Activated B cell treated with CpG ODN at 0.5 μM for 24 hours (primary cell): ENCODE measurements around the gene NTNG2. TPM values are rescaled to one million over a fixed set of nuclear protein-coding genes. Genes with fewer than 3 reads are reported as not detected.

ENCODE experiments used
- ATAC-seq: fragments of 200-7000 bp; cut with Tn5 transposase; one replicate; pipeline ENCODE4 v1.10.0; 2021; ENCODE audit warnings: low read depth, mild to moderate bottlenecking, moderate library complexity
- CTCF ChIA-PET: fragments of 350-600 bp; sonication (Branson Sonifier 250); formaldehyde crosslinking; loops from one replicate; lab custom pipeline; 2021; ENCODE audit warnings: antibody characterized with exemption; lab: Charles Lee
- POLR2A ChIA-PET: fragments of 350-600 bp; sonication (Branson Sonifier 250); formaldehyde crosslinking; loops from one replicate; lab custom pipeline; 2021; ENCODE audit warnings: antibody characterized with exemption; lab: Charles Lee
- DNase-seq: peaks from one replicate; pipeline ENCODE4 v3.0.0; 2022
- H3K27ac Mint-ChIP-seq: one replicate; pipeline ENCODE4 v1.8.0; 2020; ENCODE audit warnings: mixed read lengths
- H3K27me3 Mint-ChIP-seq: one replicate; pipeline ENCODE4 v1.8.0; 2021; ENCODE audit warnings: mixed read lengths
- H3K36me3 Mint-ChIP-seq: one replicate; pipeline ENCODE4 v1.8.0; 2021; ENCODE audit warnings: low read depth, mixed read lengths
- H3K4me1 Mint-ChIP-seq: one replicate; pipeline ENCODE4 v1.8.0; 2021; ENCODE audit warnings: mixed read lengths
- H3K4me3 Mint-ChIP-seq: one replicate; pipeline ENCODE4 v1.8.0; 2020; ENCODE audit warnings: mild to moderate bottlenecking, mixed read lengths
- H3K9me3 Mint-ChIP-seq: one replicate; pipeline ENCODE4 v1.8.0; 2020; ENCODE audit warnings: mixed read lengths
- CTCF ChIP-seq: fragments of 200-600 bp; IDR thresholded peaks from one replicate; pipeline ENCODE4 v1.8.0; 2022; ENCODE audit warnings: antibody characterized with exemption, mild to moderate bottlenecking
- intact Hi-C: fragments of 100-400 bp; cut with micrococcal nuclease; formaldehyde crosslinking; loops from one replicate; pipeline ENCODE4 v1.15.1; 2024
- total RNA-seq: library from RNA; stranded (reverse); gene quantifications from 2 replicates; pipeline ENCODE4 v1.2.3, GENCODE V29; 2022

NTNG2 gene
- total RNA-seq, 1 donor from 2014 or later: 3.1 TPM

- POLR2A ChIA-PET: no interaction called here
- Mint-ChIP-seq H3K36me3 (no peaks in the 10 kb centered on the region), H3K4me3 (no peak overlapping the region), H3K27ac (no peak overlapping the region), H3K27me3 (peaks cover 36% of the 10 kb centered on the region), H3K4me1 (peaks cover 5% of the 10 kb centered on the region), H3K9me3 (no peaks in the 10 kb centered on the region)
- CTCF ChIA-PET: no interaction called here
- DNase-seq: no peak
- TF ChIP-seq CTCF: no peak
- intact Hi-C loops: no loop called here
- peak; percentile 25 for ATAC-seq
Measured at GRCh38 chr9:132184124-132184523, 22.3 kb downstream of the NTNG2 start.

- H3K27me3 Mint-ChIP-seq: peaks cover 31% of the 10 kb centered on the region
- ChIA-PET CTCF (no interaction called here), POLR2A (interaction anchor here (0.6 to 0.7 kb wide), 2 partner anchors 416 to 503 kb away, joined by 4 to 8 read pairs; no protein-coding TSS in a partner anchor)
- H3K36me3 Mint-ChIP-seq: no peaks in the 10 kb centered on the region
- intact Hi-C loops: no loop called here
- DNase-seq (no peak), ATAC-seq (no peak)
- H3K4me3 Mint-ChIP-seq: no peak overlapping the region
- no peak overlapping the region for H3K27ac Mint-ChIP-seq
- peaks cover 5% of the 10 kb centered on the region for H3K4me1 Mint-ChIP-seq
- no peaks in the 10 kb centered on the region for H3K9me3 Mint-ChIP-seq
- no peak for TF ChIP-seq CTCF
Measured at GRCh38 chr9:132185073-132186009, 23.5 kb downstream of the NTNG2 start.

GRCh38 chr9:132187121-132187620 lies 25.3 kb downstream of the NTNG2 start:
- no peak for TF ChIP-seq CTCF
- H3K36me3 Mint-ChIP-seq: no peaks in the 10 kb centered on the region
- intact Hi-C loops: no loop called here
- H3K27me3 Mint-ChIP-seq: peaks cover 25% of the 10 kb centered on the region
- H3K9me3 Mint-ChIP-seq: no peaks in the 10 kb centered on the region
- ChIA-PET CTCF (no interaction called here), POLR2A (no interaction called here)
- ATAC-seq (no peak), DNase-seq (no peak)
- peaks cover 5% of the 10 kb centered on the region for H3K4me1 Mint-ChIP-seq
- H3K4me3 Mint-ChIP-seq: no peak overlapping the region
- no peak overlapping the region for H3K27ac Mint-ChIP-seq

- CTCF ChIA-PET: interaction anchor here (0.9 kb wide), 1 partner anchor 45 kb away, joined by 3 read pairs; no protein-coding TSS in a partner anchor
Measured at GRCh38 chr9:132190966-132191365, 29.1 kb downstream of the NTNG2 start.

More at GRCh38 chr9:132190966-132191365, 29.1 kb downstream of the NTNG2 start:
- H3K9me3 Mint-ChIP-seq: no peaks in the 10 kb centered on the region
- no peak for ATAC-seq
- DNase-seq: no peak
- H3K4me1 Mint-ChIP-seq: no peaks in the 10 kb centered on the region
- POLR2A ChIA-PET: no interaction called here
- H3K27ac Mint-ChIP-seq: no peak overlapping the region
- H3K27me3 Mint-ChIP-seq: peaks cover 11% of the 10 kb centered on the region
- no peaks in the 10 kb centered on the region for H3K36me3 Mint-ChIP-seq
- intact Hi-C loops: no loop called here
- no peak for TF ChIP-seq CTCF
- H3K4me3 Mint-ChIP-seq: no peak overlapping the region
